ENCODE measurements around the gene GABARAP. TPM values are rescaled to one million over a fixed set of nuclear protein-coding genes. Genes with fewer than 3 reads are reported as not detected.

Gene GABARAP
- total and polyA plus RNA-seq, 2 of the 13 experiments (the other 11 are each of a cell fraction or from before 2014, with no cell fraction given) = 161 to 310 TPM

DNA sequence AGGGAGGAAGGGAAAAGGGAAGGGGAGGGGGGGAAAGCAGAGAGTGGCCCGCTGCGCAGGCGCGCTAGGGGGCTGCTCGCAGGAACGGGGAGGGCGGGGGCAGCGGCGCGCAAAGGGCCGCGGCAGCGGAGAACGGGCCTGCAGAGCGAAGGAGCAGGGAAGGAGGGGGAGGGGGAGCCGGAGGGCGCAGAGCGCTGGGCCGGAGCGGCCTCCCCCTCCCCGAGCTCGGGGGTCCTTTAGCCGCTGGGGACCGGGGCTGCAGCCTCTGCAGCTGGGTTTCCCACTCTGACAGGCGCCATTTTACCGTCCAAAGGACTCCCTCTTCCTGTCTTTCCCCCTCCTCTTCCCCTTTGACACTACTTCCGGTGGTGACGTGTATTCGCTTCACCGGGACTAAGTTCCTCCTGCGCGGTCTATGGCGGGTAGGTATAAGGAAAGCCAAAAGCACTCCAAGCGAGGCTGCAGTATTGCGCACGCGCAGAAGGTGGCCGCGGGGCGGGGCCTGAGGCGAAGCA is 9.5 kb upstream of the GABARAP start, which contains the start of gene CTDNEP1 (continued):
- TF ChIP-seq, protein P1, sequence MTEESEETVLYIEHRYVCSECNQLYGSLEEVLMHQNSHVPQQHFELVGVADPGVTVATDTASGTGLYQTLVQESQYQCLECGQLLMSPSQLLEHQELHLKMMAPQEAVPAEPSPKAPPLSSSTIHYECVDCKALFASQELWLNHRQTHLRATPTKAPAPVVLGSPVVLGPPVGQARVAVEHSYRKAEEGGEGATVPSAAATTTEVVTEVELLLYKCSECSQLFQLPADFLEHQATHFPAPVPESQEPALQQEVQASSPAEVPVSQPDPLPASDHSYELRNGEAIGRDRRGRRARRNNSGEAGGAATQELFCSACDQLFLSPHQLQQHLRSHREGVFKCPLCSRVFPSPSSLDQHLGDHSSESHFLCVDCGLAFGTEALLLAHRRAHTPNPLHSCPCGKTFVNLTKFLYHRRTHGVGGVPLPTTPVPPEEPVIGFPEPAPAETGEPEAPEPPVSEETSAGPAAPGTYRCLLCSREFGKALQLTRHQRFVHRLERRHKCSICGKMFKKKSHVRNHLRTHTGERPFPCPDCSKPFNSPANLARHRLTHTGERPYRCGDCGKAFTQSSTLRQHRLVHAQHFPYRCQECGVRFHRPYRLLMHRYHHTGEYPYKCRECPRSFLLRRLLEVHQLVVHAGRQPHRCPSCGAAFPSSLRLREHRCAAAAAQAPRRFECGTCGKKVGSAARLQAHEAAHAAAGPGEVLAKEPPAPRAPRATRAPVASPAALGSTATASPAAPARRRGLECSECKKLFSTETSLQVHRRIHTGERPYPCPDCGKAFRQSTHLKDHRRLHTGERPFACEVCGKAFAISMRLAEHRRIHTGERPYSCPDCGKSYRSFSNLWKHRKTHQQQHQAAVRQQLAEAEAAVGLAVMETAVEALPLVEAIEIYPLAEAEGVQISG (CRISPR knock-in tag; IDR thresholded peaks at IDR 0.05) = no peak
- TF ChIP-seq, protein P2, sequence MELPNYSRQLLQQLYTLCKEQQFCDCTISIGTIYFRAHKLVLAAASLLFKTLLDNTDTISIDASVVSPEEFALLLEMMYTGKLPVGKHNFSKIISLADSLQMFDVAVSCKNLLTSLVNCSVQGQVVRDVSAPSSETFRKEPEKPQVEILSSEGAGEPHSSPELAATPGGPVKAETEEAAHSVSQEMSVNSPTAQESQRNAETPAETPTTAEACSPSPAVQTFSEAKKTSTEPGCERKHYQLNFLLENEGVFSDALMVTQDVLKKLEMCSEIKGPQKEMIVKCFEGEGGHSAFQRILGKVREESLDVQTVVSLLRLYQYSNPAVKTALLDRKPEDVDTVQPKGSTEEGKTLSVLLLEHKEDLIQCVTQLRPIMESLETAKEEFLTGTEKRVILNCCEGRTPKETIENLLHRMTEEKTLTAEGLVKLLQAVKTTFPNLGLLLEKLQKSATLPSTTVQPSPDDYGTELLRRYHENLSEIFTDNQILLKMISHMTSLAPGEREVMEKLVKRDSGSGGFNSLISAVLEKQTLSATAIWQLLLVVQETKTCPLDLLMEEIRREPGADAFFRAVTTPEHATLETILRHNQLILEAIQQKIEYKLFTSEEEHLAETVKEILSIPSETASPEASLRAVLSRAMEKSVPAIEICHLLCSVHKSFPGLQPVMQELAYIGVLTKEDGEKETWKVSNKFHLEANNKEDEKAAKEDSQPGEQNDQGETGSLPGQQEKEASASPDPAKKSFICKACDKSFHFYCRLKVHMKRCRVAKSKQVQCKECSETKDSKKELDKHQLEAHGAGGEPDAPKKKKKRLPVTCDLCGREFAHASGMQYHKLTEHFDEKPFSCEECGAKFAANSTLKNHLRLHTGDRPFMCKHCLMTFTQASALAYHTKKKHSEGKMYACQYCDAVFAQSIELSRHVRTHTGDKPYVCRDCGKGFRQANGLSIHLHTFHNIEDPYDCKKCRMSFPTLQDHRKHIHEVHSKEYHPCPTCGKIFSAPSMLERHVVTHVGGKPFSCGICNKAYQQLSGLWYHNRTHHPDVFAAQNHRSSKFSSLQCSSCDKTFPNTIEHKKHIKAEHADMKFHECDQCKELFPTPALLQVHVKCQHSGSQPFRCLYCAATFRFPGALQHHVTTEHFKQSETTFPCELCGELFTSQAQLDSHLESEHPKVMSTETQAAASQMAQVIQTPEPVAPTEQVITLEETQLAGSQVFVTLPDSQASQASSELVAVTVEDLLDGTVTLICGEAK (IDR thresholded peaks at IDR 0.05) = peak; percentile 49
- TF ChIP-seq, protein P2 (CRISPR knock-in tag; IDR thresholded peaks at IDR 0.05) = no peak
- TF ChIP-seq FOXK2 (IDR thresholded peaks at IDR 0.05) (no peak), NFYB (CRISPR knock-in tag; IDR thresholded peaks at IDR 0.05) (no peak), MAF1 (CRISPR knock-in tag; IDR thresholded peaks at IDR 0.05; ENCODE audit: borderline replicate concordance) (no peak), ZNF296 (CRISPR knock-in tag; conservative IDR thresholded peaks at IDR 0.05) (no peak), ELF3 (CRISPR knock-in tag; IDR thresholded peaks at IDR 0.05) (peak; percentile 56; the same call in 1 of the 2 replicates), ISX (CRISPR knock-in tag; conservative IDR thresholded peaks at IDR 0.05) (no peak), ZMYM3 (CRISPR knock-in tag; IDR thresholded peaks at IDR 0.05) (no peak)
- TF ChIP-seq, protein P3, sequence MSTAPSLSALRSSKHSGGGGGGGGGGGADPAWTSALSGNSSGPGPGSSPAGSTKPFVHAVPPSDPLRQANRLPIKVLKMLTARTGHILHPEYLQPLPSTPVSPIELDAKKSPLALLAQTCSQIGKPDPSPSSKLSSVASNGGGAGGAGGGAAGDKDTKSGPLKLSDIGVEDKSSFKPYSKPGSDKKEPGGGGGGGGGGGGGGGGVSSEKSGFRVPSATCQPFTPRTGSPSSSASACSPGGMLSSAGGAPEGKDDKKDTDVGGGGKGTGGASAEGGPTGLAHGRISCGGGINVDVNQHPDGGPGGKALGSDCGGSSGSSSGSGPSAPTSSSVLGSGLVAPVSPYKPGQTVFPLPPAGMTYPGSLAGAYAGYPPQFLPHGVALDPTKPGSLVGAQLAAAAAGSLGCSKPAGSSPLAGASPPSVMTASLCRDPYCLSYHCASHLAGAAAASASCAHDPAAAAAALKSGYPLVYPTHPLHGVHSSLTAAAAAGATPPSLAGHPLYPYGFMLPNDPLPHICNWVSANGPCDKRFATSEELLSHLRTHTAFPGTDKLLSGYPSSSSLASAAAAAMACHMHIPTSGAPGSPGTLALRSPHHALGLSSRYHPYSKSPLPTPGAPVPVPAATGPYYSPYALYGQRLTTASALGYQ (CRISPR knock-in tag; IDR thresholded peaks at IDR 0.05) = no peak
- TF ChIP-seq, protein P4, sequence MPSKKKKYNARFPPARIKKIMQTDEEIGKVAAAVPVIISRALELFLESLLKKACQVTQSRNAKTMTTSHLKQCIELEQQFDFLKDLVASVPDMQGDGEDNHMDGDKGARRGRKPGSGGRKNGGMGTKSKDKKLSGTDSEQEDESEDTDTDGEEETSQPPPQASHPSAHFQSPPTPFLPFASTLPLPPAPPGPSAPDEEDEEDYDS (CRISPR knock-in tag; IDR thresholded peaks at IDR 0.05) = peak; percentile 76
- TF ChIP-seq, protein P5, sequence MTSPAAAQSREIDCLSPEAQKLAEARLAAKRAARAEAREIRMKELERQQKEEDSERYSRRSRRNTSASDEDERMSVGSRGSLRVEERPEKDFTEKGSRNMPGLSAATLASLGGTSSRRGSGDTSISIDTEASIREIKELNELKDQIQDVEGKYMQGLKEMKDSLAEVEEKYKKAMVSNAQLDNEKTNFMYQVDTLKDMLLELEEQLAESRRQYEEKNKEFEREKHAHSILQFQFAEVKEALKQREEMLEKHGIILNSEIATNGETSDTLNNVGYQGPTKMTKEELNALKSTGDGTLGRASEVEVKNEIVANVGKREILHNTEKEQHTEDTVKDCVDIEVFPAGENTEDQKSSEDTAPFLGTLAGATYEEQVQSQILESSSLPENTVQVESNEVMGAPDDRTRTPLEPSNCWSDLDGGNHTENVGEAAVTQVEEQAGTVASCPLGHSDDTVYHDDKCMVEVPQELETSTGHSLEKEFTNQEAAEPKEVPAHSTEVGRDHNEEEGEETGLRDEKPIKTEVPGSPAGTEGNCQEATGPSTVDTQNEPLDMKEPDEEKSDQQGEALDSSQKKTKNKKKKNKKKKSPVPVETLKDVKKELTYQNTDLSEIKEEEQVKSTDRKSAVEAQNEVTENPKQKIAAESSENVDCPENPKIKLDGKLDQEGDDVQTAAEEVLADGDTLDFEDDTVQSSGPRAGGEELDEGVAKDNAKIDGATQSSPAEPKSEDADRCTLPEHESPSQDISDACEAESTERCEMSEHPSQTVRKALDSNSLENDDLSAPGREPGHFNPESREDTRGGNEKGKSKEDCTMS (CRISPR knock-in tag; conservative IDR thresholded peaks at IDR 0.05) = no peak
